ENCODE measurements around the gene CCDC198.

Gene CCDC198

GRCh38 chr14:57498035-57498434 lies 4.4 kb upstream of the CCDC198 start:
- Histone ChIP-seq H3K4me3 (ENCODE audit: low read depth, low read length) (no peak overlapping the region), H3K36me3 (replicated peaks) (no peaks in the 10 kb centered on the region), H3K27ac (no peak overlapping the region), H3K27me3 (replicated peaks) (no peaks in the 10 kb centered on the region)
- in situ Hi-C loops (cut with HindIII; ENCODE audit: low pct_ligation_motif_present, low sequenced_read_pairs) = no loop called here
- no peak for DNase-seq
- TF ChIP-seq CTCF (IDR thresholded peaks at IDR 0.05; ENCODE audit: low read depth, low read length, missing control alignments) = no peak

GRCh38 chr14:57495416-57495815 lies 1.8 kb upstream of the CCDC198 start:
- no peaks in the 10 kb centered on the region for H3K27me3 ChIP-seq (replicated peaks)
- no peak for TF ChIP-seq CTCF (IDR thresholded peaks at IDR 0.05; ENCODE audit: low read depth, low read length, missing control alignments)
- no peaks in the 10 kb centered on the region for H3K36me3 ChIP-seq (replicated peaks)
- in situ Hi-C loops (cut with HindIII; ENCODE audit: low pct_ligation_motif_present, low sequenced_read_pairs) = no loop called here
- no peak overlapping the region for H3K4me3 ChIP-seq (ENCODE audit: low read depth, low read length)
- DNase-seq = no peak
- H3K27ac ChIP-seq = no peak overlapping the region

GRCh38 chr14:57492859-57493258 lies 798 bp downstream of the CCDC198 start:
- H3K4me3 ChIP-seq (ENCODE audit: low read depth, low read length) = no peak overlapping the region
- in situ Hi-C loops (cut with HindIII; ENCODE audit: low pct_ligation_motif_present, low sequenced_read_pairs) = no loop called here
- peak; percentile 7 for DNase-seq
- no peaks in the 10 kb centered on the region for H3K27me3 ChIP-seq (replicated peaks)
- H3K27ac ChIP-seq = no peak overlapping the region
- no peak for TF ChIP-seq CTCF (IDR thresholded peaks at IDR 0.05; ENCODE audit: low read depth, low read length, missing control alignments)
- H3K36me3 ChIP-seq (replicated peaks) = no peaks in the 10 kb centered on the region

GRCh38 chr14:57491640-57492039 lies 2.0 kb downstream of the CCDC198 start:
- H3K36me3 ChIP-seq (replicated peaks) = no peaks in the 10 kb centered on the region
- no peak overlapping the region for H3K27ac ChIP-seq
- in situ Hi-C loops (cut with HindIII; ENCODE audit: low pct_ligation_motif_present, low sequenced_read_pairs) = no loop called here
- TF ChIP-seq CTCF (IDR thresholded peaks at IDR 0.05; ENCODE audit: low read depth, low read length, missing control alignments) = no peak
- no peak for DNase-seq
- no peak overlapping the region for H3K4me3 ChIP-seq (ENCODE audit: low read depth, low read length)
- H3K27me3 ChIP-seq (replicated peaks) = no peaks in the 10 kb centered on the region

- no peak overlapping the region for H3K27ac ChIP-seq
- no peak for DNase-seq
These were observed 5.9 kb downstream of the CCDC198 start for GRCh38 chr14:57487771-57488170.

More at GRCh38 chr14:57487771-57488170, 5.9 kb downstream of the CCDC198 start:
- no peak for TF ChIP-seq CTCF (IDR thresholded peaks at IDR 0.05; ENCODE audit: low read depth, low read length, missing control alignments)
- in situ Hi-C loops (cut with HindIII; ENCODE audit: low pct_ligation_motif_present, low sequenced_read_pairs) = no loop called here
- Histone ChIP-seq H3K4me3 (ENCODE audit: low read depth, low read length) (no peak overlapping the region), H3K36me3 (replicated peaks) (no peaks in the 10 kb centered on the region), H3K27me3 (replicated peaks) (no peaks in the 10 kb centered on the region)
